PFSK-1 (cell line): ENCODE data around the gene ZDHHC12.

Experiments
- FOXP2 ChIP-seq: optimal IDR thresholded peaks from 2 replicates; pipeline ENCODE3; 2011; ENCODE audit warnings: borderline replicate concordance, control low read depth, inconsistent platforms; ENCODE audit not compliant: insufficient read depth; ENCODE audit errors: extremely low read length, extremely low read depth
- POLR2AphosphoS5 ChIP-seq: IDR thresholded peaks from 2 replicates; pipeline ENCODE4 v1.6.1; 2012; ENCODE audit warnings: low read depth, mild to moderate bottlenecking, control low read depth, low read length, moderate library complexity
- SIN3A ChIP-seq: IDR thresholded peaks from 2 replicates; pipeline ENCODE4 v1.6.1; 2012; ENCODE audit warnings: mild to moderate bottlenecking, low read length, moderate library complexity, borderline replicate concordance; ENCODE audit not compliant: insufficient read depth
- TAF1 ChIP-seq: IDR thresholded peaks from 2 replicates; pipeline ENCODE4 v1.6.1; 2012; ENCODE audit warnings: low read length, control low read depth, borderline replicate concordance; ENCODE audit not compliant: insufficient read depth
- TF ChIP-seq, protein P1 (sequence below), 2 experiments: IDR thresholded peaks; 2 replicates each; pipeline versions ENCODE4 v1.6.1 to v1.8.0; 2011 to 2012; ENCODE audit warnings: low read depth in 2 of 2, low read length in 2 of 2, control low read depth in 1 of 2, inconsistent platforms in 1 of 2, mild to moderate bottlenecking in 1 of 2, moderate library complexity in 1 of 2; ENCODE audit not compliant: insufficient read depth in 1 of 2

ZDHHC12 gene

DNA sequence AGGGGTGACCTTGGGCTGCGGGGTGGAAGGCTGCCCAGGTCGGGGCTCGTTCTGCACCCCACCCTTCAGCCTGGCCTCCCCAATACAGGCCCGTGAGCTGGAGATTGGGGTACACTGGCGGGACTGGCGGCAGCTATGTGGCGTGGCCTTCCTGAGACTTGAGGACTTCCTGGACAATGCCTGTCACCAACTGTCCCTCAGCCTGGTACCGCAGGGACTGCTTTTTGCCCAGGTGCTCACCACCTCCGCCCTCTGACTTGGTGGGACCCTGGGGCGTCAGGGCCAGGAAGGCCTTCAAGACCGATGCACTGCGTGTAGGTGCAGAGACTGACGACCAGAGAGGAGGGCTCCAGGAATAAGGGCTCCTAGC, 10.5 kb downstream of the ZDHHC12 start:
- TF ChIP-seq FOXP2 (no peak), TAF1 (no peak), SIN3A (no peak)
- TF ChIP-seq, protein P1, sequence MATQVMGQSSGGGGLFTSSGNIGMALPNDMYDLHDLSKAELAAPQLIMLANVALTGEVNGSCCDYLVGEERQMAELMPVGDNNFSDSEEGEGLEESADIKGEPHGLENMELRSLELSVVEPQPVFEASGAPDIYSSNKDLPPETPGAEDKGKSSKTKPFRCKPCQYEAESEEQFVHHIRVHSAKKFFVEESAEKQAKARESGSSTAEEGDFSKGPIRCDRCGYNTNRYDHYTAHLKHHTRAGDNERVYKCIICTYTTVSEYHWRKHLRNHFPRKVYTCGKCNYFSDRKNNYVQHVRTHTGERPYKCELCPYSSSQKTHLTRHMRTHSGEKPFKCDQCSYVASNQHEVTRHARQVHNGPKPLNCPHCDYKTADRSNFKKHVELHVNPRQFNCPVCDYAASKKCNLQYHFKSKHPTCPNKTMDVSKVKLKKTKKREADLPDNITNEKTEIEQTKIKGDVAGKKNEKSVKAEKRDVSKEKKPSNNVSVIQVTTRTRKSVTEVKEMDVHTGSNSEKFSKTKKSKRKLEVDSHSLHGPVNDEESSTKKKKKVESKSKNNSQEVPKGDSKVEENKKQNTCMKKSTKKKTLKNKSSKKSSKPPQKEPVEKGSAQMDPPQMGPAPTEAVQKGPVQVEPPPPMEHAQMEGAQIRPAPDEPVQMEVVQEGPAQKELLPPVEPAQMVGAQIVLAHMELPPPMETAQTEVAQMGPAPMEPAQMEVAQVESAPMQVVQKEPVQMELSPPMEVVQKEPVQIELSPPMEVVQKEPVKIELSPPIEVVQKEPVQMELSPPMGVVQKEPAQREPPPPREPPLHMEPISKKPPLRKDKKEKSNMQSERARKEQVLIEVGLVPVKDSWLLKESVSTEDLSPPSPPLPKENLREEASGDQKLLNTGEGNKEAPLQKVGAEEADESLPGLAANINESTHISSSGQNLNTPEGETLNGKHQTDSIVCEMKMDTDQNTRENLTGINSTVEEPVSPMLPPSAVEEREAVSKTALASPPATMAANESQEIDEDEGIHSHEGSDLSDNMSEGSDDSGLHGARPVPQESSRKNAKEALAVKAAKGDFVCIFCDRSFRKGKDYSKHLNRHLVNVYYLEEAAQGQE (IDR thresholded peaks at IDR 0.05; ENCODE audit: insufficient read depth in 1 of 2, low read depth in 2 of 2, low read length in 2 of 2): no peak

DNA sequence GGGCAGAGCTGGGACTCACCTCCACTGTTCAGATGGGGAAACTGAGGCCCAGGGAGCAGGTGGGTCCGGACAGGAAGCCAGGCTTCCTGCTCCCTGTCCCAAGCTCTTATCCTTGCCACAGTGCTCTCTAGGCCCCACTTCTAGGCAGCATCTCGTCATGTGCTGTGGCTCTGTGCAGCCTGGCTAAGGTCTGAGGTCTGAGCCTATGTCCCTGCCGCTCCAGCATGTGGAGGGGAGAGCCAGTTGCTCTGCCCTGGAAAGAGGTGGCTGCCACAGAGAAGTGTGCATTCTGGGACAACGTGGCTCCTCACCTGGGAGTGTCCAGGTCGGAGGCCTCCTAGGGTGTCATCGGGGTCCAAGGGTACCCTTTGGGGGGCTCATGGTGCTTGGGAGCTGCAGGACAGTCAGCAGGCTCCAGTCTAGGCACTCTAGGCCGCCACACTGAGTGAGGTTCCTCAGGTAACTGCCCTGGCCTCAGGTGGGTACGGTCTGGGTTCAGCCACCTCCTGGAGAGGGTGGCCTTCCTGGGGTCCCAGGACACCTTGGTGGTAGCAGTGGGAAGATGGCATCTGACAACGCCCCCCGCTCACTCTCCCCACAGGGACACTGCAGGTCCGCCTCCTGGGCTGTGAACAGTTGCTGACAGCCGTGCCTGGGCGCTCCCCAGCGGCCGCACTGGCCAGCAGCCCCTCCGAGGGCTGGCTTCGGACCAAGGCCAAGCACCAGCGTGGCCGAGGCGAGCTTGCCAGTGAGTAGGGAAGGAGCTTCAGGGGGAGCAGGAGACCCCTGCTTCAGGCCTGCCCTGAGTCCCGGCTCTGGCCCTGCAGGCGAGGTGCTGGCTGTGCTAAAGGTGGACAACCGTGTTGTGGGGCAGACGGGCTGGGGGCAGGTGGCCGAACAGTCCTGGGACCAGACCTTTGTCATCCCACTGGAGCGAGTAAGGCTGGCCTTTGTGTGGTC, 11.2 kb downstream of the ZDHHC12 start:
- TF ChIP-seq POLR2AphosphoS5 (no peak), SIN3A (no peak), FOXP2 (no peak), TAF1 (no peak)
- TF ChIP-seq, protein P1 (IDR thresholded peaks at IDR 0.05; ENCODE audit: insufficient read depth in 1 of 2, low read depth in 2 of 2, low read length in 2 of 2): no peak

DNA sequence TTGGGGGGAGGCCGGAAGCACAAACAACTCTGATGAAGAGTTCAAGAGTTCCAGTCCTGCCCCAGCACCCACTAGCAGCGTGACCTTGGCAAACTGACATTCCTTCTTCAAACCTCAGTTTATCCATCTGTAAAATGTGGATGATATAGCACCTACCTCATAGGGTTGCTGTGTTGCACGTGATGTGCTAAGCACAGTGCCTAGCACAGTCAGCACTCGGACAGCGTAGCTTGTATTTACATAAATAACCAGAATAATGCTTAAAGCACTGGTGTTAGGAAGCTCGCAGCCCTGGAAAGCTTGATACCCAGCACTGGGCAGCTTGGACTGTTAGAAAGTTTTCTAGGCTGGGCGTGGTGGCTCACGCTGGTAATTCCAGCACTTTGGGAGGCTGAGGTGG, 16.5 kb downstream of the ZDHHC12 start:
- TF ChIP-seq, protein P1 (IDR thresholded peaks at IDR 0.05; ENCODE audit: insufficient read depth in 1 of 2, low read depth in 2 of 2, low read length in 2 of 2): no peak
- no peak for TF ChIP-seq TAF1
- no peak for TF ChIP-seq SIN3A
- no peak for TF ChIP-seq FOXP2
- no peak for TF ChIP-seq POLR2AphosphoS5

DNA sequence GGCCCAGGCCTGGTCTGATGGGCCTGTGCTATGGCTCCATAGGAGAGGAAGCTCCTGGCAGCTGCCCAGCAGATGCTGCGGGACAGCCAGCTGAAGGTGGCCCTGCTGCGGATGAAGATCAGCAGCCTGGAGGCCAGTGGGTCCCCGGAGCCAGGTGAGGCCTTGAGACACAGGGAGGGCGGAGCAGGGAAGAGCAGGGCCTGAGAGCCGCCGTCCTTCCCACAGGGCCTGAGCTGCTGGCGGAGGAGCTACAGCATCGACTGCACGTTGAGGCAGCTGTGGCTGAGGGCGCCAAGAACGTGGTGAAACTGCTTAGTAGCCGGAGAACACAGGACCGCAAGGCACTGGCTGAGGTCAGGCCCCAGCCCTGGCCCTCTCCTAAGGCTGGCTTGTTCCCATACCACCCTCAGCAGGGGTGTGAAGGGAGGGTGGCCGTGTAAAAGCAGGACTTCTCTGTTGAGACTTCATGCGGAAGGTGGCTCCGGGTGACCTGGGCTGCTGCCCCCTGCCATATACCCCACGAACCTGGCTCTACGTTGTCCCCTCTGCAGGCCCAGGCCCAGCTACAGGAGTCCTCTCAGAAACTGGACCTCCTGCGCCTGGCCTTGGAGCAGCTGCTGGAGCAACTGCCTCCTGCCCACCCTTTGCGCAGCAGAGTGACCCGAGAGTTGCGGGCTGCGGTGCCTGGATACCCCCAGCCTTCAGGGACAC, 17.1 kb downstream of the ZDHHC12 start:
- TF ChIP-seq POLR2AphosphoS5 (no peak), FOXP2 (no peak), SIN3A (no peak), TAF1 (no peak)
- TF ChIP-seq, protein P1 (IDR thresholded peaks at IDR 0.05; ENCODE audit: insufficient read depth in 1 of 2, low read depth in 2 of 2, low read length in 2 of 2): no peak
